GM12878 (cell line): Measurements from ENCODE around the gene PRRC2B. TPM values are rescaled to one million over a fixed set of nuclear protein-coding genes. Genes with fewer than 3 reads are reported as not detected.
A peak's percentile ranks its signal among the peaks of the same experiment; 100 is the strongest.

Source experiments
- ATAC-seq: fragments of 200-7000 bp; cut with Tn5 transposase; 3 replicates; pipeline ENCODE4 v1.9.1; 2020; ENCODE audit warnings: mild to moderate bottlenecking, moderate library complexity
- BruUV-seq: library from RNA; stranded (reverse); fragments of 400-500 nt; replicated peaks from 2 replicates; lab custom pipeline; 2021; lab: Mats Ljungman, UMichigan
- CTCF ChIA-PET: fragments of 300-600 bp; sonication (Branson Sonifier 250); formaldehyde crosslinking; extraction: SDS; loops from one replicate; lab custom pipeline; 2021; ENCODE audit warnings: inconsistent platforms; lab: Yijun Ruan, JAX
- POLR2A ChIA-PET: fragments of 350-600 bp; formaldehyde crosslinking; extraction: SDS; loops from one replicate; lab custom pipeline; 2021; ENCODE audit warnings: inconsistent platforms; lab: Charles Lee
- RAD21 ChIA-PET: fragments of 300-600 bp; sonication (Branson Sonifier 250); formaldehyde crosslinking; loops from one replicate; lab custom pipeline; 2023; ENCODE audit warnings: antibody characterized with exemption; ENCODE audit not compliant: unreplicated experiment; lab: Charles Lee
- SMC1A ChIA-PET: fragments of 300-600 bp; sonication (Branson Sonifier 250); formaldehyde crosslinking; loops from one replicate; lab custom pipeline; 2023; ENCODE audit not compliant: unreplicated experiment, uncharacterized antibody; lab: Charles Lee
- DNase-seq: peaks from one replicate; pipeline ENCODE4 v3.0.0-alpha.2; 2011; ENCODE audit warnings: low read depth, low spot score
- FAIRE-seq: peaks from 3 replicates; lab custom pipeline; 2011; peaks lifted over from hg19 to GRCh38; lab: Jason Lieb, UNC
- H2AFZ ChIP-seq: 2 replicates; pipeline ENCODE4 v1.6.0; 2011; ENCODE audit warnings: low read depth, low read length, control low read depth; ENCODE audit not compliant: control insufficient read depth
- H3K27ac ChIP-seq: 2 replicates; pipeline ENCODE4 v1.5.1; 2011; ENCODE audit warnings: control low read depth; ENCODE audit not compliant: control insufficient read depth, insufficient read depth
- H3K27me3 ChIP-seq, 2 experiments: replicated peaks in 1 of 2; 2 replicates each; pipeline versions ENCODE4 v1.6.0 to v1.6.1; 2011; ENCODE audit warnings: low read length in 1 of 2; ENCODE audit not compliant: control insufficient read depth in 2 of 2, insufficient read depth in 2 of 2
- H3K36me3 ChIP-seq, 2 experiments: 2 replicates each; pipeline ENCODE4 v1.5.1; 2011; ENCODE audit warnings: low read length in 1 of 2; ENCODE audit not compliant: control insufficient read depth in 2 of 2, insufficient read depth in 2 of 2
- H3K4me1 ChIP-seq: 2 replicates; pipeline ENCODE4 v1.6.1; 2011; ENCODE audit warnings: mild to moderate bottlenecking, low read length, moderate library complexity, mixed read lengths; ENCODE audit not compliant: control insufficient read depth, insufficient read depth
- H3K4me2 ChIP-seq: 2 replicates; pipeline ENCODE4 v1.6.0; 2011; ENCODE audit warnings: control low read depth; ENCODE audit not compliant: control insufficient read depth, insufficient read depth
- H3K4me3 ChIP-seq: fragments of 200-600 bp; sonication (generic); 2 replicates; pipeline ENCODE4 v1.5.1; 2016
- H3K79me2 ChIP-seq: 2 replicates; pipeline ENCODE4 v1.6.0; 2011; ENCODE audit warnings: low read length; ENCODE audit not compliant: control insufficient read depth, insufficient read depth
- H3K9ac ChIP-seq: 2 replicates; pipeline ENCODE4 v1.8.0; 2011; ENCODE audit warnings: low read length, control low read depth, mixed read lengths; ENCODE audit not compliant: control insufficient read depth, insufficient read depth
- H3K9me3 ChIP-seq: replicated peaks from 3 replicates; pipeline ENCODE4 v1.5.1; 2011; ENCODE audit warnings: mild to moderate bottlenecking, low read length; ENCODE audit not compliant: control insufficient read depth, insufficient read depth
- H4K20me1 ChIP-seq: 2 replicates; pipeline ENCODE4 v1.6.0; 2011; ENCODE audit not compliant: control insufficient read depth, insufficient read depth
- PML ChIP-seq: IDR thresholded peaks from 2 replicates; pipeline ENCODE4 v1.6.1; 2012; ENCODE audit warnings: low read length, inconsistent platforms
- POLR2A ChIP-seq: IDR thresholded peaks from 2 replicates; pipeline ENCODE4 v1.6.1; 2011; ENCODE audit warnings: low read depth, mild to moderate bottlenecking, low read length
- RELB ChIP-seq: fragments of 450-650 bp; IDR thresholded peaks from 2 replicates; pipeline ENCODE4 v1.6.1; 2017; ENCODE audit warnings: low read depth, mild to moderate bottlenecking, moderate library complexity
- WGBS: methylation state at CpG from one replicate; pipeline ENCODE4 v1.1.6; 2016; ENCODE audit warnings: low lambda C conversion rate; ENCODE audit not compliant: insufficient replicate concordance, insufficient coverage; ENCODE audit errors: missing lambda C conversion rate; 5-methylcytosine and 5-hydroxymethylcytosine counted together
- in situ Hi-C: fragments of 300-500 bp; cut with MboI; formaldehyde crosslinking; loops from 9 replicates; pipeline ENCODE4 v1.14.3; 2018; ENCODE audit warnings: mixed read lengths
- intact Hi-C: fragments of 100-400 bp; cut with micrococcal nuclease; formaldehyde crosslinking; loops from one replicate; pipeline ENCODE4 v1.14.2; 2022; ENCODE audit not compliant: unreplicated experiment
- polyA plus RNA-seq, 11 experiments: library from polyadenylated mRNA; depleted of rRNA in 4 of 11; unstranded in 6 of 11; stranded (reverse) in 5 of 11; fragments of >200 nt; fragmentation: Nextera tagmentation in 4 of 11; fragmentation: Illumina TruSeq in 1 of 11; extraction: Ambion mirVana in 4 of 11; extraction: Trizol in 1 of 11; gene quantifications; 1 replicate in 1 of 11; 2 replicates in 10 of 11; pipeline versions ENCODE4 v1.2.1 to v1.2.3, GENCODE V29; 2011 to 2016; ENCODE audit warnings: inconsistent platforms in 2 of 11, missing spikeins in 2 of 11, low read depth in 1 of 11
- total RNA-seq, 4 experiments: library from RNA; depleted of rRNA in 3 of 4; stranded (reverse); fragments of >200 nt in 3 of 4; fragmentation: Illumina TruSeq in 1 of 4; extraction: Trizol in 1 of 4; gene quantifications; 2 replicates each; pipeline versions ENCODE4 v1.2.1 to v1.2.3, GENCODE V29; 2013 to 2021

Gene PRRC2B
- total and polyA plus RNA-seq, 10 of the 15 experiments (the other 5 are each of a cell fraction or from before 2014, with no cell fraction given): 0.84 to 155 (median 28.7) TPM

GRCh38 chr9:131494296-131494870, 100.5 kb downstream of the PRRC2B start:
- H3K9me3 ChIP-seq: no peaks in the 10 kb centered on the region
- RAD21 ChIA-PET: no interaction called here
- CTCF ChIA-PET: no interaction called here
- 96% methylated on average over 22 of the region's 22 CpGs for WGBS
- no TSS peak for BruUV-seq
- intact Hi-C loops: no loop called here
- no peaks in the 10 kb centered on the region for H3K4me1 ChIP-seq
- TF ChIP-seq POLR2A (0 out of 2 replicates have a peak, but pooled peaks have one; percentile 9), RELB (no peak)
- TF ChIP-seq, all 136 proteins: peak for 1
- no peaks in the 10 kb centered on the region for H4K20me1 ChIP-seq
- FAIRE-seq (no peak), ATAC-seq (no peak), DNase-seq (no peak)
- in situ Hi-C loops: no loop called here
- no peak overlapping the region for H2AFZ ChIP-seq
- no peak overlapping the region for H3K4me3 ChIP-seq
- no peak overlapping the region for H3K4me2 ChIP-seq
- ChIA-PET POLR2A (no interaction called here), SMC1A (no interaction called here)
- H3K79me2 ChIP-seq: no peaks in the 10 kb centered on the region
- peaks cover 43 to 66% of the 10 kb centered on the region in 2 experiments for H3K36me3 ChIP-seq
- no peaks in the 10 kb centered on the region for H3K27me3 ChIP-seq
- no peak overlapping the region for H3K9ac ChIP-seq
- no peak overlapping the region for H3K27ac ChIP-seq

GRCh38 chr9:131495785-131496184, 101.9 kb downstream of the PRRC2B start:
- CTCF ChIA-PET: interaction anchor here (0.7 to 1.5 kb wide), 2 partner anchors 146 to 180 kb away, joined by 3 to 4 read pairs; no protein-coding TSS in a partner anchor
- no peaks in the 10 kb centered on the region for H4K20me1 ChIP-seq
- POLR2A ChIA-PET: no interaction called here
- in situ Hi-C loops: no loop called here
- RAD21 ChIA-PET: no interaction called here
- H3K4me1 ChIP-seq: no peaks in the 10 kb centered on the region
- H3K4me3 ChIP-seq: no peak overlapping the region
- SMC1A ChIA-PET: no interaction called here
- ATAC-seq: no peak
- peaks cover 41 to 54% of the 10 kb centered on the region in 2 experiments for H3K36me3 ChIP-seq
- no peak for FAIRE-seq
- no peak for DNase-seq
- no peak overlapping the region for H3K27ac ChIP-seq
- intact Hi-C loops: no loop called here
- H3K9me3 ChIP-seq: no peaks in the 10 kb centered on the region
- TF ChIP-seq PML (no peak), POLR2A (peak; percentile 25)
- no peak overlapping the region for H3K4me2 ChIP-seq
- H3K9ac ChIP-seq: no peak overlapping the region
- no peak overlapping the region for H2AFZ ChIP-seq
- no TSS peak for BruUV-seq
- no peaks in the 10 kb centered on the region for H3K79me2 ChIP-seq
- WGBS: 95% methylated on average over 15 of the region's 22 CpGs
- no peaks in the 10 kb centered on the region for H3K27me3 ChIP-seq
